OCI-LY7 (cell line): ENCODE data around the gene RIMBP3B. TPM values are rescaled to one million over a fixed set of nuclear protein-coding genes. Genes with fewer than 3 reads are reported as not detected.
"Not testable (repeated sequence)": the region's sequence is repeated elsewhere in the genome, so short reads cannot be mapped to it uniquely, and the experiment has no call there.

Experiments
- Bru-seq: library from RNA; stranded (reverse); fragments of 400-500 nt; gene quantifications from one replicate; lab custom pipeline; 2021; lab: Mats Ljungman, UMichigan
- BruChase-seq, 2 experiments: library from RNA; stranded (reverse); fragments of 400-500 nt; gene quantifications; one replicate each; lab custom pipeline; 2021; lab: Mats Ljungman, UMichigan
- BruUV-seq: library from RNA; stranded (reverse); fragments of 400-500 nt; replicated peaks from 2 replicates; lab custom pipeline; 2021; lab: Mats Ljungman, UMichigan
- CTCF ChIA-PET: fragments of 300-600 bp; sonication (Branson Sonifier 250); formaldehyde crosslinking; loops from one replicate; lab custom pipeline; 2022; ENCODE audit warnings: antibody characterized with exemption; ENCODE audit not compliant: unreplicated experiment; lab: Charles Lee
- POLR2A ChIA-PET: fragments of 300-600 bp; sonication (Branson Sonifier 250); formaldehyde crosslinking; loops from one replicate; lab custom pipeline; 2022; ENCODE audit warnings: antibody characterized with exemption; lab: Charles Lee
- DNase-seq: peaks from one replicate; pipeline ENCODE4 v3.0.0-alpha.2; 2015; ENCODE audit warnings: low spot score
- H2AFZ ChIP-seq: fragments of 200-600 bp; sonication (generic), shearing (Covaris generic); 2 replicates; pipeline ENCODE4 v1.6.1; 2014; ENCODE audit warnings: mild to moderate bottlenecking, antibody characterized with exemption, low read length, moderate library complexity
- H3K27ac ChIP-seq: fragments of 200-600 bp; sonication (generic); 2 replicates; pipeline ENCODE4 v1.5.1; 2014; ENCODE audit warnings: mixed run types, low read depth, mild to moderate bottlenecking, moderate library complexity, low read length, inconsistent platforms; ENCODE audit not compliant: poor library complexity, severe bottlenecking
- H3K36me3 ChIP-seq: fragments of 200-600 bp; sonication (generic); 2 replicates; pipeline ENCODE4 v1.6.1; 2014; ENCODE audit warnings: mild to moderate bottlenecking, antibody characterized with exemption, low read length, moderate library complexity, mixed read lengths; ENCODE audit not compliant: insufficient read depth
- H3K4me1 ChIP-seq: fragments of 200-600 bp; sonication (generic); 2 replicates; pipeline ENCODE4 v1.5.1; 2014; ENCODE audit warnings: mild to moderate bottlenecking, low read length; ENCODE audit not compliant: insufficient read depth, poor library complexity, severe bottlenecking
- H3K4me2 ChIP-seq: fragments of 200-600 bp; sonication (generic); 2 replicates; pipeline ENCODE4 v1.6.1; 2014; ENCODE audit warnings: mild to moderate bottlenecking, low read length
- H3K4me3 ChIP-seq: fragments of 200-600 bp; sonication (generic); 2 replicates; pipeline ENCODE4 v1.5.1; 2014; ENCODE audit warnings: mild to moderate bottlenecking, low read depth, low read length; ENCODE audit not compliant: poor library complexity, severe bottlenecking
- H3K79me2 ChIP-seq: fragments of 200-600 bp; sonication (generic); 2 replicates; pipeline ENCODE4 v1.6.1; 2016; ENCODE audit warnings: low read depth, mild to moderate bottlenecking, low read length, moderate library complexity, mixed read lengths; ENCODE audit not compliant: insufficient read depth
- H3K9me2 ChIP-seq: fragments of 200-600 bp; sonication (generic); 2 replicates; pipeline ENCODE4 v1.6.1; 2016; ENCODE audit warnings: mild to moderate bottlenecking, low read length, mixed read lengths; ENCODE audit not compliant: insufficient read depth
- H3K9me3 ChIP-seq: fragments of 200-600 bp; sonication (generic); 2 replicates; pipeline ENCODE4 v1.6.1; 2014; ENCODE audit warnings: mild to moderate bottlenecking, mixed run types, low read length, mixed read lengths
- H4K20me1 ChIP-seq: fragments of 200-600 bp; sonication (generic); 2 replicates; pipeline ENCODE4 v1.6.1; 2014; ENCODE audit warnings: mild to moderate bottlenecking, antibody characterized with exemption, low read length, moderate library complexity, mixed read lengths; ENCODE audit not compliant: insufficient read depth
- intact Hi-C: fragments of 100-400 bp; cut with micrococcal nuclease; formaldehyde crosslinking; loops from one replicate; pipeline ENCODE4 v1.10.0; 2022; ENCODE audit not compliant: unreplicated experiment
- long read RNA-seq: library from polyadenylated mRNA; stranded (forward); transcript quantifications from one replicate; pipeline ENCODE4 v2.0.0, GENCODE V29; 2022
- total RNA-seq, 2 experiments: library from RNA; depleted of rRNA in 1 of 2; stranded (reverse); fragments of >200 nt in 1 of 2; shearing (Covaris generic) in 1 of 2; gene quantifications; 2 replicates each; pipeline ENCODE4 v1.2.3, GENCODE V29; 2014 to 2022

The RIMBP3B gene
- total RNA-seq (2014; rRNA removed; shearing (Covaris generic)) (2.4 and 3.4 TPM in 2 replicates), total RNA-seq (2022) (1.1 and 1.5 TPM in 2 replicates), Bru-seq, nascent RNA (percentile 21 among the genes with signal in this experiment), BruChase-seq, experiment 1, labeled RNA remaining after a 6-hour chase (not detected), BruChase-seq, experiment 2, labeled RNA remaining after a 2-hour chase (not detected)
- long read RNA-seq, full-length matches to known transcripts = 2 of 2 reads
- long read RNA-seq, partial matches to known transcripts = 0 of 2 reads
- long read RNA-seq, other reads (novel, unspliced or antisense) = 0 of 2 reads

GRCh38 chr22:21383701-21384467 is at the start of gene RIMBP3B:
Gene RIMBP3B, plus strand, starts transcription at chr22:21383751. Its CDS starts 108 bp downstream, at chr22:21383859.
- H3K36me3 ChIP-seq, intact Hi-C loops, CTCF ChIA-PET, H3K9me2 ChIP-seq, H4K20me1 ChIP-seq, BruUV-seq, H3K4me3 ChIP-seq, H3K4me1 ChIP-seq, POLR2A ChIA-PET, H2AFZ ChIP-seq, H3K4me2 ChIP-seq, H3K9me3 ChIP-seq, DNase-seq, H3K27ac ChIP-seq, H3K79me2 ChIP-seq: not testable (repeated sequence)

GRCh38 chr22:21357527-21357926 is 26.0 kb upstream of the RIMBP3B start:
- H3K36me3 ChIP-seq, H3K79me2 ChIP-seq, H3K27ac ChIP-seq, CTCF ChIA-PET, H3K4me2 ChIP-seq, POLR2A ChIA-PET, H3K4me3 ChIP-seq, H3K9me3 ChIP-seq, intact Hi-C loops, H4K20me1 ChIP-seq, H3K9me2 ChIP-seq, BruUV-seq, H3K4me1 ChIP-seq, H2AFZ ChIP-seq, DNase-seq: not testable (repeated sequence)

GRCh38 chr22:21360525-21360924 is 23.0 kb upstream of the RIMBP3B start:
- DNase-seq, H3K9me3 ChIP-seq, H2AFZ ChIP-seq, H3K4me1 ChIP-seq, H3K36me3 ChIP-seq, H3K79me2 ChIP-seq, H4K20me1 ChIP-seq, H3K4me3 ChIP-seq, BruUV-seq, intact Hi-C loops, H3K4me2 ChIP-seq, CTCF ChIA-PET, H3K9me2 ChIP-seq, POLR2A ChIA-PET, H3K27ac ChIP-seq: not testable (repeated sequence)

GRCh38 chr22:21362473-21362872 is 21.1 kb upstream of the RIMBP3B start:
- H2AFZ ChIP-seq, H4K20me1 ChIP-seq, H3K9me3 ChIP-seq, H3K27ac ChIP-seq, DNase-seq, H3K36me3 ChIP-seq, CTCF ChIA-PET, intact Hi-C loops, H3K4me3 ChIP-seq, H3K4me2 ChIP-seq, H3K79me2 ChIP-seq, BruUV-seq, POLR2A ChIA-PET, H3K9me2 ChIP-seq, H3K4me1 ChIP-seq: not testable (repeated sequence)

- BruUV-seq, POLR2A ChIA-PET, H3K9me3 ChIP-seq, H3K4me3 ChIP-seq, H4K20me1 ChIP-seq, H3K4me2 ChIP-seq, H3K79me2 ChIP-seq, H3K36me3 ChIP-seq, H3K9me2 ChIP-seq, H3K27ac ChIP-seq, H2AFZ ChIP-seq, DNase-seq, H3K4me1 ChIP-seq, CTCF ChIA-PET, intact Hi-C loops: not testable (repeated sequence)
Measured at GRCh38 chr22:21363061-21363460, 20.5 kb upstream of the RIMBP3B start.

GRCh38 chr22:21363803-21364202 is 19.7 kb upstream of the RIMBP3B start:
- H3K4me3 ChIP-seq, H2AFZ ChIP-seq, H3K27ac ChIP-seq, H3K4me2 ChIP-seq, intact Hi-C loops, H4K20me1 ChIP-seq, BruUV-seq, H3K4me1 ChIP-seq, H3K9me2 ChIP-seq, POLR2A ChIA-PET, H3K9me3 ChIP-seq, CTCF ChIA-PET, H3K36me3 ChIP-seq, DNase-seq, H3K79me2 ChIP-seq: not testable (repeated sequence)
